Measurements from ENCODE around the gene ECHDC3.

DNA sequence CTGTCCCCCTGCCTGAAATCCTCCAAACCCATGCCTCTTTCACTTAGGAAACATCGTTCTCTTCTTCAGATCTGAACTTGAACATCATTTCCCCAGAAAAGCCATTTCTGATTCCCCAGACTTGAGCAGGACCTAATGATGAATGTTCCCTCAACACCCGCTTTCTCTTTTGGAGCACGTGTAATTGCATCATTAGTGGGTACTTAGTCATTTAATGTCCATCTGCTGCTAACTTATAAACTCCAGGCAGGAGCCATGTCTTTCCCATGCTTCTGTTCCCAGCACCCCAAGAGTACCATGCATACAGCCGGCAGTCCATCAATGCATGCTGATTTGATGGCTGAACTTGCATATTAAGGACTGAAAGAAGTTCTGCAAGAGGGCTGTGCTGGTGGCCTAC, 36.5 kb upstream of the ECHDC3 start:
- TF ChIP-seq, protein P1, sequence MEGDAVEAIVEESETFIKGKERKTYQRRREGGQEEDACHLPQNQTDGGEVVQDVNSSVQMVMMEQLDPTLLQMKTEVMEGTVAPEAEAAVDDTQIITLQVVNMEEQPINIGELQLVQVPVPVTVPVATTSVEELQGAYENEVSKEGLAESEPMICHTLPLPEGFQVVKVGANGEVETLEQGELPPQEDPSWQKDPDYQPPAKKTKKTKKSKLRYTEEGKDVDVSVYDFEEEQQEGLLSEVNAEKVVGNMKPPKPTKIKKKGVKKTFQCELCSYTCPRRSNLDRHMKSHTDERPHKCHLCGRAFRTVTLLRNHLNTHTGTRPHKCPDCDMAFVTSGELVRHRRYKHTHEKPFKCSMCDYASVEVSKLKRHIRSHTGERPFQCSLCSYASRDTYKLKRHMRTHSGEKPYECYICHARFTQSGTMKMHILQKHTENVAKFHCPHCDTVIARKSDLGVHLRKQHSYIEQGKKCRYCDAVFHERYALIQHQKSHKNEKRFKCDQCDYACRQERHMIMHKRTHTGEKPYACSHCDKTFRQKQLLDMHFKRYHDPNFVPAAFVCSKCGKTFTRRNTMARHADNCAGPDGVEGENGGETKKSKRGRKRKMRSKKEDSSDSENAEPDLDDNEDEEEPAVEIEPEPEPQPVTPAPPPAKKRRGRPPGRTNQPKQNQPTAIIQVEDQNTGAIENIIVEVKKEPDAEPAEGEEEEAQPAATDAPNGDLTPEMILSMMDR (IDR thresholded peaks at IDR 0.05), result no peak
- TF ChIP-seq POLR2A (IDR thresholded peaks at IDR 0.05), result no peak

All from breast epithelium (tissue), 3 donors.